ENCODE data around the gene RAB21.

DNA sequence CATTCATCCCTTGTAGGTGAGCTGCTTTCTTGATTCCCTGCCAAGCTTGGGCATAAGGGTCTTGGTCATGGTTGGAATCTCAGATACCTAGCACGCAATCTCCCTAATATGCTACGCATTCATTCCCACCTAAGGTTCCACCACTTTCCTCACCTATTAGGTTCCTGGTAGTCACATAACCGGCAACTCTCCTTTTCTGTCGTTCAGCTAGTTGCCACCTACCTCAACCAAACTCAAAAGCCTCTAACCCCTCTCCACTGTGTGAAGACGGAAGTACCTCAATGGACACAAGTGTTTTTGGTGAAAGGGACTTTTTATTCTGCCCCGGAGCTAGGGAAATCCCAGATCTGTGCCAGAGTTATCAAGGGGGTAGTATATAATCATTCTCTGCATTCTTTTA, 83.6 kb downstream of the RAB21 start:
- TF ChIP-seq CTCF (IDR thresholded peaks at IDR 0.05) = no peak
- TF ChIP-seq POLR2A (IDR thresholded peaks at IDR 0.05) = no peak
